Activated T-cell treated with anti-CD3 and anti-CD28 coated beads, Interleukin-2, amount 50 U/mL, for 24 hours (primary cell): ENCODE data around the gene RAD51B.

Source experiments
- DNase-seq: peaks from one replicate; pipeline ENCODE4 v3.0.0-alpha.2; 2020
- H3K27ac Mint-ChIP-seq: 2 replicates; pipeline ENCODE4 v1.8.0; 2020; ENCODE audit warnings: mild to moderate bottlenecking, mixed read lengths
- H3K27me3 Mint-ChIP-seq: 2 replicates; pipeline ENCODE4 v1.8.0; 2020; ENCODE audit warnings: mixed read lengths
- H3K36me3 Mint-ChIP-seq: 2 replicates; pipeline ENCODE4 v1.8.0; 2020; ENCODE audit warnings: low read depth, mixed read lengths
- H3K4me1 Mint-ChIP-seq: 2 replicates; pipeline ENCODE4 v1.8.0; 2020; ENCODE audit warnings: low read depth, mixed read lengths
- H3K4me3 Mint-ChIP-seq: 2 replicates; pipeline ENCODE4 v1.8.0; 2020; ENCODE audit warnings: mild to moderate bottlenecking, moderate library complexity, mixed read lengths
- H3K9me3 Mint-ChIP-seq: 2 replicates; pipeline ENCODE4 v1.8.0; 2020; ENCODE audit warnings: mixed read lengths

Gene RAD51B

GRCh38 chr14:68539241-68539737, 719.7 kb downstream of the RAD51B start:
- no peak overlapping the region for H3K27ac Mint-ChIP-seq
- no peaks in the 10 kb centered on the region for H3K36me3 Mint-ChIP-seq
- H3K4me1 Mint-ChIP-seq = peaks cover 4% of the 10 kb centered on the region
- no peak for DNase-seq
- H3K4me3 Mint-ChIP-seq = no peak overlapping the region
- no peaks in the 10 kb centered on the region for H3K9me3 Mint-ChIP-seq
- no peaks in the 10 kb centered on the region for H3K27me3 Mint-ChIP-seq

GRCh38 chr14:68539789-68540188, 720.2 kb downstream of the RAD51B start:
- no peaks in the 10 kb centered on the region for H3K36me3 Mint-ChIP-seq
- no peak overlapping the region for H3K27ac Mint-ChIP-seq
- H3K4me3 Mint-ChIP-seq = no peak overlapping the region
- no peaks in the 10 kb centered on the region for H3K9me3 Mint-ChIP-seq
- no peak for DNase-seq
- H3K4me1 Mint-ChIP-seq = peaks cover 6% of the 10 kb centered on the region
- no peaks in the 10 kb centered on the region for H3K27me3 Mint-ChIP-seq

GRCh38 chr14:68541178-68541896, 721.8 kb downstream of the RAD51B start:
- Mint-ChIP-seq H3K27ac (no peak overlapping the region), H3K4me3 (no peak overlapping the region), H3K9me3 (no peaks in the 10 kb centered on the region), H3K27me3 (no peaks in the 10 kb centered on the region), H3K36me3 (no peaks in the 10 kb centered on the region), H3K4me1 (peaks cover 6% of the 10 kb centered on the region)
- DNase-seq = no peak

GRCh38 chr14:68542346-68542745, 722.8 kb downstream of the RAD51B start:
- no peak for DNase-seq
- no peaks in the 10 kb centered on the region for H3K27me3 Mint-ChIP-seq
- peaks cover 6% of the 10 kb centered on the region for H3K4me1 Mint-ChIP-seq
- H3K9me3 Mint-ChIP-seq = no peaks in the 10 kb centered on the region
- no peak overlapping the region for H3K27ac Mint-ChIP-seq
- H3K36me3 Mint-ChIP-seq = no peaks in the 10 kb centered on the region
- H3K4me3 Mint-ChIP-seq = no peak overlapping the region

DNA sequence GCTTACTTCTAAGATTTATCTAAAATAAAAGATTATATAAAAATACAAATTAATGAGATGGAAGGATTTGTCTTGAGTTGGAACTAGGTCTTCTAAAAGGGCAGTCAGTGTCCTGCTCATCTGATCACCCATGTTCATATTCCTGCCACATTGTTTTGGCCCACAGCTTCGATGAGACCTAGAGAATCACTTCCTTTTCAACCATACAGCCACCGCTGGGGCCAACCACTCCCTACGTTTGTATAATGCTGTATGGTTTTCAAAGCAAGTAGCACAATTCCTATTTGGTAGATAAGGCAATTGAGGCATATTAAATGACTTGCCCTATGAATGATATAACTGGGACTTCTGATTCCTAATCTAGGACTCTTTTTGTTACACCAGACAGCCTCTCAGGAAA, 723.9 kb downstream of the RAD51B start:
- no peaks in the 10 kb centered on the region for H3K36me3 Mint-ChIP-seq
- no peak overlapping the region for H3K27ac Mint-ChIP-seq
- H3K4me1 Mint-ChIP-seq = peaks cover 6% of the 10 kb centered on the region
- no peaks in the 10 kb centered on the region for H3K27me3 Mint-ChIP-seq
- H3K9me3 Mint-ChIP-seq = no peaks in the 10 kb centered on the region
- no peak for DNase-seq
- H3K4me3 Mint-ChIP-seq = no peak overlapping the region

DNA sequence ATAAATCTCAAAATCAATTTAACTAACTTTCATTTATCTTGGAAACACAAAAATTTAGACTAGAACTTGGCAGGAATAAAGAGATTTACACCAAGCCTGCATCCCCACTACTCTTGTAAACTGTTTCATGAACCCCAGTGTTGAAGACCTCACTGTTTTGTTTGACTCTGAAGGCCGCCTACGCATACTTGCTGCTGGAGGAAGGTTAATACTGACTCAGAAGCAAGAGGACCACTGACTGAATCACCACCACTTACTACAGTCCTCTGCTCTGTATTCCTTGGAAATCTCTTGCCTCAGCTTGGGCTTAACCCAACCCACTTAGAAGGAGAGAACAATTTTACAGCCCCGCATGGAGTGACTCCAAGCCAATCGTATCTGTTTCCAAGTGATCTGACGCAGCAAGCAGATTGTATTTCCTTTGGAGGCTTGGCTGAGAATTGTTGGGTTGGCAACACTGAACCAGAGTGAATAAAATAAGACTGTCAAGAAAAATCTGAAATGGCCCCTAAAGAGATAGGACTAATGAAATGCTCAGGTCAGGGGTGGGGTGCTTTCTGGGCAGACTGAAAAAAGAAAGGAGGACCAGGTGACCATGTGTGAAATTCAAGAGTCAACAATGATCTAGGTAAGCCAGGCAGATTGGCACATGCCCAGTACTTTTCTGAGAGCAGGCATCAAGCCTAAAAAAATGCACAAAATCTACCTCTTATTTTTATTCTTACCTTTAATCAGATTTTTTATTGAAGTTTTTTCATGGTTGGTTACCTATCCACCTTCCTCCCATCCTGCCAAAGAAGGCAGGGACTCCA, 724.7 kb downstream of the RAD51B start:
- H3K36me3 Mint-ChIP-seq = no peaks in the 10 kb centered on the region
- no peaks in the 10 kb centered on the region for H3K9me3 Mint-ChIP-seq
- H3K4me3 Mint-ChIP-seq = no peak overlapping the region
- H3K4me1 Mint-ChIP-seq = peaks cover 6% of the 10 kb centered on the region
- no peak overlapping the region for H3K27ac Mint-ChIP-seq
- no peak for DNase-seq
- no peaks in the 10 kb centered on the region for H3K27me3 Mint-ChIP-seq

GRCh38 chr14:68546839-68547238, 727.3 kb downstream of the RAD51B start:
- H3K4me3 Mint-ChIP-seq = no peak overlapping the region
- peaks cover 6% of the 10 kb centered on the region for H3K4me1 Mint-ChIP-seq
- H3K27me3 Mint-ChIP-seq = no peaks in the 10 kb centered on the region
- H3K36me3 Mint-ChIP-seq = no peaks in the 10 kb centered on the region
- H3K9me3 Mint-ChIP-seq = no peaks in the 10 kb centered on the region
- no peak overlapping the region for H3K27ac Mint-ChIP-seq
- DNase-seq = no peak

DNA sequence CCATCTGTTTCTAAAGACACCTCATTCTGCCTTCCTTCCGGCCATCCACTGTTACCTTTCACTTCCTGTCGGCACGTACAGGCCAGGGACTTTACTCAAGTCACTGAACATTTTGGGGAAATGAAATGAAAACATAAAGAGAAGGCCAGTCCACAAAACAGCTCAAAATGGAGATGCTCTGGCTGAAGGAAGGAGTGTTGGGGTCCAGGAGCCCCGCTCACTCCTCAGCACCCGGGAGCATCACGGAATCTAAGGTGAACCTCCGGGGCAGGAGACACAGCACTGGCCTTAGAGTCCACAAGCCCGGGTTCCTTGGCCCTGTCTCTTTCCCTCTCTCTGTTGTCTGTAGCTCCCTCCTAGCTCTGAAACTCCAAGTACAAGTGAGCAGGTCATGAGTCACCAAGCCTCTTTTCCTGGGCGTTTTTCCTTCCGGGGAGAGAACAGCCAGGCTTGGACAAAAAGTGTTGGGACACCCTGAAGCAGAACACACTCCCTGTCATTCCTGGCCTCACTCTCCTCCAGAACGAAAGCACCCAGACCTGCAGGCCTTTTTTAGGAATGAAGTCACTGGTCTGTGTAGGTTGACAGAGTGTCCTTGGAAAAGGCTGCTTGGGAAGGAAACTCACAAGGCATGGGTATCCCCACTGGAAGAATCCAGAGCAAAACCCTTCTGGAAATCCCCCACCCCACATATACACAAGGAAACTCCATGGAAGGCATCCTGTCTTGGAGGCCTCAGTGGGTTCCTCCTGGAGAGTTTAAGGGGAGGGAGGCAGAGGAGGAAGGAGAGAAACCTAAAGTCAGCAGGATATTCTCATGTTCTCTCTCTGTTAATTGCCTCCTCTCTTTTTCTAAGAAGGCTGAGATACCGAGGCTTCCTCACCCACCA, 728.0 kb downstream of the RAD51B start:
- Mint-ChIP-seq H3K27ac (no peak overlapping the region), H3K36me3 (no peaks in the 10 kb centered on the region), H3K9me3 (no peaks in the 10 kb centered on the region), H3K4me1 (peaks cover 6% of the 10 kb centered on the region), H3K4me3 (no peak overlapping the region), H3K27me3 (no peaks in the 10 kb centered on the region)
- DNase-seq = no peak

GRCh38 chr14:68548194-68549076, 728.9 kb downstream of the RAD51B start:
- Mint-ChIP-seq H3K9me3 (no peaks in the 10 kb centered on the region), H3K27me3 (no peaks in the 10 kb centered on the region), H3K4me3 (no peak overlapping the region), H3K27ac (no peak overlapping the region), H3K36me3 (no peaks in the 10 kb centered on the region), H3K4me1 (peaks cover 13% of the 10 kb centered on the region)
- no peak for DNase-seq

DNA sequence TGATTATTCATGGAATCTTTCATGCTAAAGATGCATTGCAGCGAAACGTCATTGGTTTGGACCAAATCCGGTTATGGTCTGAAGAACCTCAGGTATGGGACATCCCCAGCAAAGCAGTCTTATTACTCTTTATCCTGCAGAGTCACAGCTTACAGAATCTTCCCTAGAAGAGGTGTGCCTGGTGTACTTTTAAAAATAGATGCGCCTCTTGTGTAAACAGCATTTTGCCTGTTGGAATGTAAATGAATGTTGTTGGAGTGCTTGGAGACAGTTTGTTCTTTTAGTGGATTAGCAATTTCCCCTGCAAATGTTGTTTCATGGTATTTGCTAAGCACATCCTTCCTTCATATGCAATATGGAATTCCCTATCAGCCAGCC, 730.7 kb downstream of the RAD51B start:
- peaks cover 14% of the 10 kb centered on the region for H3K4me1 Mint-ChIP-seq
- no peak for DNase-seq
- H3K27ac Mint-ChIP-seq = no peak overlapping the region
- H3K4me3 Mint-ChIP-seq = no peak overlapping the region
- H3K36me3 Mint-ChIP-seq = no peaks in the 10 kb centered on the region
- no peaks in the 10 kb centered on the region for H3K27me3 Mint-ChIP-seq
- no peaks in the 10 kb centered on the region for H3K9me3 Mint-ChIP-seq

- peaks cover 14% of the 10 kb centered on the region for H3K4me1 Mint-ChIP-seq
- DNase-seq = no peak
- no peaks in the 10 kb centered on the region for H3K36me3 Mint-ChIP-seq
- H3K4me3 Mint-ChIP-seq = no peak overlapping the region
- H3K27ac Mint-ChIP-seq = no peak overlapping the region
- H3K9me3 Mint-ChIP-seq = no peaks in the 10 kb centered on the region
- no peaks in the 10 kb centered on the region for H3K27me3 Mint-ChIP-seq
Observed at GRCh38 chr14:68551045-68551683, 731.6 kb downstream of the RAD51B start.

- Mint-ChIP-seq H3K9me3 (no peaks in the 10 kb centered on the region), H3K27me3 (no peaks in the 10 kb centered on the region), H3K4me1 (peaks cover 14% of the 10 kb centered on the region), H3K4me3 (no peak overlapping the region), H3K27ac (no peak overlapping the region), H3K36me3 (no peaks in the 10 kb centered on the region)
- no peak for DNase-seq
Observed at GRCh38 chr14:68552075-68552474, 732.5 kb downstream of the RAD51B start.

GRCh38 chr14:68552602-68553001, 733.0 kb downstream of the RAD51B start:
- DNase-seq = no peak
- H3K27me3 Mint-ChIP-seq = no peaks in the 10 kb centered on the region
- H3K27ac Mint-ChIP-seq = no peak overlapping the region
- peaks cover 15% of the 10 kb centered on the region for H3K4me1 Mint-ChIP-seq
- no peaks in the 10 kb centered on the region for H3K36me3 Mint-ChIP-seq
- H3K4me3 Mint-ChIP-seq = no peak overlapping the region
- no peaks in the 10 kb centered on the region for H3K9me3 Mint-ChIP-seq
